Heart left ventricle (tissue), 16 donors: ENCODE data around the gene DFFB. TPM values are rescaled to one million over a fixed set of nuclear protein-coding genes. Genes with fewer than 3 reads are reported as not detected.

Experiments used
- ATAC-seq, 4 donors: fragments of 200-7000 bp; cut with Tn5 transposase; one replicate each; pipeline ENCODE4 v1.9.1; 2020 to 2022; ENCODE audit warnings: moderate library complexity in 4 of 4, mild to moderate bottlenecking in 3 of 4, moderate number of reproducible peaks in 1 of 4
- DNase-seq, 5 donors: peaks; one replicate each; pipeline ENCODE4 v3.0.0-alpha.2; 2020
- H3K27ac ChIP-seq, 12 donors: fragments of 200-600 bp; sonication (generic) in 4 of 12; one replicate each; pipeline versions ENCODE4 v1.5.0 to v1.8.0; 2016 to 2022; ENCODE audit warnings: mild to moderate bottlenecking in 2 of 12
- H3K27me3 ChIP-seq, 9 donors: fragments of 200-600 bp; sonication (generic) in 2 of 9; one replicate each; pipeline versions ENCODE4 v1.5.1 to v1.8.0; 2016 to 2022; ENCODE audit warnings: mild to moderate bottlenecking in 3 of 9
- H3K36me3 ChIP-seq, 9 donors: fragments of 200-600 bp; sonication (generic) in 2 of 9; one replicate each; pipeline versions ENCODE4 v1.5.0 to v1.8.0; 2018 to 2022; ENCODE audit warnings: mild to moderate bottlenecking in 2 of 9
- H3K4me1 ChIP-seq, 12 donors: fragments of 200-600 bp; sonication (generic) in 4 of 12; one replicate each; pipeline versions ENCODE4 v1.5.0 to v1.8.0; 2016 to 2022; ENCODE audit warnings: mild to moderate bottlenecking in 3 of 12
- H3K4me3 ChIP-seq, 12 donors: fragments of 200-600 bp; sonication (generic) in 4 of 12; one replicate each; pipeline versions ENCODE4 v1.5.0 to v1.8.0; 2017 to 2022; ENCODE audit warnings: mild to moderate bottlenecking in 9 of 12, moderate library complexity in 4 of 12
- H3K9me3 ChIP-seq, 12 donors: fragments of 200-600 bp; sonication (generic) in 4 of 12; one replicate each; pipeline versions ENCODE4 v1.5.0 to v1.8.0; 2016 to 2022; ENCODE audit warnings: mild to moderate bottlenecking in 1 of 12
- CTCF ChIP-seq, 12 donors: fragments of 200-600 bp; sonication (generic) in 4 of 12; IDR thresholded peaks; one replicate each; pipeline versions ENCODE4 v1.5.0 to v1.8.0; 2018 to 2022; ENCODE audit warnings: antibody characterized with exemption in 12 of 12, mild to moderate bottlenecking in 5 of 12
- POLR2A ChIP-seq, 2 donors: fragments of 450-650 bp; IDR thresholded peaks; one replicate each; pipeline ENCODE4 v1.6.1; 2017; ENCODE audit warnings: antibody characterized with exemption in 2 of 2, mild to moderate bottlenecking in 2 of 2, moderate library complexity in 2 of 2
- WGBS, 4 donors: extraction: QIAGEN DNeasy Blood & Tissue Kit in 2 of 4; methylation state at CpG; one replicate each; pipeline versions ENCODE4 v1.1.5 to v1.1.7; 2013 to 2018; 5-methylcytosine and 5-hydroxymethylcytosine counted together
- intact Hi-C, 10 donors: fragments of 100-400 bp; cut with DNase I; formaldehyde crosslinking; loops; one replicate each; pipeline versions ENCODE4 v1.11.1 to v1.14.2; 2022
- polyA plus RNA-seq, 2 donors: library from polyadenylated mRNA; stranded (reverse); fragments of 200-250 nt; gene quantifications; one replicate each; pipeline ENCODE4 v1.2.3, GENCODE V29; 2013
- total RNA-seq, 9 donors: library from RNA; depleted of rRNA in 2 of 9; stranded (reverse); fragments of >200 nt in 2 of 9; fragmentation: NEBNext Ultra II Directional in 3 of 9; extraction: Animal tissue kit (Norgen Biotek cat#: 25700) in 3 of 9; gene quantifications; one replicate each; pipeline versions ENCODE4 v1.1.0 to v1.2.4, GENCODE V29; 2016 to 2023
- donor health status: ischemic (EF 13 %, LVEDD 7.1; RV severe dilation, severe dysfunction).
- donor health status: healthy with polysubstance abuse.
- donor health status: DM: no; HTN: yes; CAD: no.
- donor health status: DM: no; HTN: no; CAD: no.
- donor health status: ischemic (EF 25% LVEDD 6.9; RV normal size, moderate dysfunction).
- donor health status: ischemic (EF 25% LVEDD 5.7; RV mildly dilated, moderate dysfunction).
- donor health status: healthy.
- donor health status: DM: yes; HTN: yes; CAD: no.
- donor health status: ischemic (EF 35%, LVEDD 5.7; RV mildly dilated, moderate dysfunction).
- donor health status: nonischemic (EF 11% LVEDD 7.7; RV severe dilation, severe dysfunction).
- donor health status: DM: yes; HTN: yes; CAD: no.
- donor health status: PGD.
- donor health status: ischemic (EF 29% LVEDD 5.4; RV normal size, mild dysfunction).
- donor health status: nonischemic (EF 23%, LVEDD 6.1; RV moderate dilation, normal function).

DFFB gene
- total and polyA plus RNA-seq, 11 donors, result 1.3 to 5.8 (median 2.6) TPM

DNA sequence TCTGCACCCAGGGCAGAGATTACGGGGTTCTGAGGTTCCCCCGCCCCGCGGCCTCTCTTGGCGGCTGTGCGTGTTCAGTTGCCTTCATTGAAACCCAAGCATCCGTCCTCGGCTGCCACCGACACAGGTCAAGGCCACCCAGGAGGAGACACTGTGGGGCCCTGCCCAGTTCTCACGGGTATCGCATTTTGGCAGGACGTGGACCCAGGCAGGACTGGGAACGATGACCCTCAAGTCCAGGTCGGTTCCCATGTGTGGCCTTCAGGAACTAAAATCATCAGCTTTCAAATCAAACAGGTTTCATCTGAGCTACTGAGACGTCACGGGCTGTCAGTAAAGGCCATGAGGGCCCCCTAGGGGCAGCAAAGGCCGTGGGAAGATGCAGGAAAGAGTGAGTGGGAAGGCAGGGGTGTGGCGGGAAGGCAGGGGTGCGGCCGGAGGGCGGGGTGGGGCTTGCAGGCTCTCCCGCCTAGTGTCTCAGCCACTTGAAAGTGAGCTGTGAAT, 49.8 kb downstream of the DFFB start:
- Histone ChIP-seq H3K27ac (no peak overlapping the region), H3K9me3 (no peaks in the 10 kb centered on the region), H3K4me1 (peaks cover 0 to 7% (median 0%) of the 10 kb centered on the region in 12 donors), H3K27me3 (peaks cover 0 to 26% (median 14%) of the 10 kb centered on the region in 9 donors), H3K4me3 (no peak overlapping the region), H3K36me3 (no peaks in the 10 kb centered on the region)
- WGBS, 4 donors, result 61 to 75% (median 67%) methylated on average over 17 to 22 of the region's 22 CpGs
- TF ChIP-seq POLR2A (IDR thresholded peaks at IDR 0.05), result no peak
- TF ChIP-seq CTCF (IDR thresholded peaks at IDR 0.05), result no peak
- intact Hi-C loops, result loop anchor here in 2 of 10 donors (10.0 kb wide), 2 partner anchors 1712 to 1838 kb away; partner anchors contain the start of gene FAAP20 (in 1 of the 2)
- peak in 1 of 5 donors; percentile 58 for DNase-seq
- no peak for ATAC-seq

DNA sequence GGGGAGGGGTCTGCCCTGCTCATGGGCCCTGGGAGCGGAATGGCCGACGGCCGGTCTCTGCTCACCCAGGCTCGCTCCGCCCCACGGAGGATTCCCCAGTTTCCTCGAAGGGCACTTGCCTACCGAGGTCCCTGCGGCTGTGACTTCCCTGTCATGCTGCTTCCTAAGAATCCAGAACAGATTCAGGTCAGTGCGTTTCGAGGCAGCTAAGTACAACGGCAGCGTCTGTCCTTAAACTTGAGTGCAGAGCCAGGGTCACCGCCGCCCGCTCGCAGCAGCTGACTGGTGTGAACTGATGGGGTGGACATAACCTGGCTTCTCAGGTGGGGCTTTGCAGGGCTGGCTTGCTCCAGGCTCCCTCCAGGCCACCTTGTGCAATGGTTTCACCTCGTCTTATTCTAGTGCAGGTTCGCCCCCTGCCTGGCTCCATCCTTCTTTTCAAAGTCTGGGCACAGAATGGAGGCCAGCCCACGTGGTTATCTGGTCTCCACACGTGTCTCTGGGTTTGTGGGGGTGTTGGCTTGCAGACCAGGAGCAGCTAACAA, 50.4 kb downstream of the DFFB start:
- 65 to 75% (median 73%) methylated on average over 19 to 22 of the region's 22 CpGs for WGBS, 4 donors
- TF ChIP-seq CTCF (IDR thresholded peaks at IDR 0.05) (no peak), POLR2A (IDR thresholded peaks at IDR 0.05) (no peak)
- Histone ChIP-seq H3K36me3 (no peaks in the 10 kb centered on the region), H3K27me3 (peaks cover 0 to 30% (median 14%) of the 10 kb centered on the region in 9 donors), H3K4me3 (no peak overlapping the region), H3K4me1 (peaks cover 0 to 7% (median 0%) of the 10 kb centered on the region in 12 donors), H3K27ac (no peak overlapping the region), H3K9me3 (no peaks in the 10 kb centered on the region)
- ATAC-seq (no peak), DNase-seq (peak in 1 of 5 donors; percentile 25)
- intact Hi-C loops, result loop anchor here in 2 of 10 donors (10.0 kb wide), 2 partner anchors 1713 to 1837 kb away; partner anchors contain the start of gene FAAP20 (in 1 of the 2)

GRCh38 chr1:3908886-3909517, 51.7 kb downstream of the DFFB start:
- Histone ChIP-seq H3K4me3 (no peak overlapping the region), H3K9me3 (no peaks in the 10 kb centered on the region), H3K27me3 (peaks cover 0 to 37% (median 14%) of the 10 kb centered on the region in 9 donors), H3K4me1 (peaks cover 0 to 7% (median 0%) of the 10 kb centered on the region in 12 donors), H3K27ac (no peak overlapping the region), H3K36me3 (no peaks in the 10 kb centered on the region)
- TF ChIP-seq POLR2A (IDR thresholded peaks at IDR 0.05) (no peak), CTCF (IDR thresholded peaks at IDR 0.05) (no peak)
- no peak for DNase-seq
- intact Hi-C loops, result loop anchor here in 2 of 10 donors (10.0 kb wide), 2 partner anchors 1714 to 1836 kb away; partner anchors contain the start of gene FAAP20 (in 1 of the 2)
- 67 to 74% (median 71%) methylated on average over 17 of the region's 17 CpGs for WGBS, 4 donors
- no peak for ATAC-seq

- DNase-seq (no peak), ATAC-seq (no peak)
- Histone ChIP-seq H3K27me3 (peaks cover 0 to 37% (median 14%) of the 10 kb centered on the region in 9 donors), H3K4me1 (peaks cover 0 to 7% (median 0%) of the 10 kb centered on the region in 12 donors), H3K27ac (no peak overlapping the region), H3K4me3 (no peak overlapping the region), H3K9me3 (no peaks in the 10 kb centered on the region), H3K36me3 (no peaks in the 10 kb centered on the region)
- intact Hi-C loops, result loop anchor here in 7 of 10 donors (5.0 to 10.0 kb wide), 8 partner anchors 743 to 1838 kb away; partner anchors contain the start of genes AJAP1 (in 3 of the 7) and FAAP20 (in 1 of the 7)
- WGBS, 4 donors, result 57 to 78% (median 73%) methylated on average over 7 of the region's 7 CpGs
- TF ChIP-seq POLR2A (IDR thresholded peaks at IDR 0.05) (no peak), CTCF (IDR thresholded peaks at IDR 0.05) (no peak)
These were observed 52.3 kb downstream of the DFFB start for GRCh38 chr1:3909615-3910014.
